Epithelial cell of esophagus (primary cell): ENCODE measurements around the gene PLEKHA7.

Source experiments
- DNase-seq: peaks from one replicate; pipeline ENCODE4 v3.0.0; 2010; ENCODE audit warnings: low read depth
- H3K4me3 ChIP-seq: 2 replicates; pipeline ENCODE4 v1.5.1; 2011; ENCODE audit warnings: mild to moderate bottlenecking, low read length, control low read depth
- TF ChIP-seq, protein P1 (sequence below): IDR thresholded peaks from 2 replicates; pipeline ENCODE4 v1.5.1; 2011; ENCODE audit warnings: low read depth, mild to moderate bottlenecking, low read length, control low read depth, inconsistent platforms; ENCODE audit not compliant: insufficient read depth; ENCODE audit errors: missing control alignments

The PLEKHA7 gene

DNA sequence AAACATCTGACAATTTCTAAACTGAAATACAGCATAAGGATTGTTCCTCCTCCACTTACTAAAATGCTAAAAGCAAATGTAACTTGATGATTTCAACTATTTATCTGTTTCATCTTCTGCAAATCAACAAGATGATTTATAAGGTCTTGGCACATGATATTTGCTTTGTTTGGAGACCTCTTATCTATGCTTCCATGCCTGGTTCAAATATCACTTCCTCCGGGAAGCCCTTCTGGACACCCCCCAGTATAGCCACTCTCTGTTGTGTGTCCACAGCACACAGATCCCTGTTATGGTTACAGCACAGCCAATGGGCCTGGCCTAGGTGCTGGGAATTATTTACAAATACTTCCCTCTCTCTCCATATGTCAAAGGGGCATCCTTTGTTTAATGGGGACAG lies 160.9 kb downstream of the PLEKHA7 start:
- DNase-seq, result no peak
- TF ChIP-seq, protein P1, sequence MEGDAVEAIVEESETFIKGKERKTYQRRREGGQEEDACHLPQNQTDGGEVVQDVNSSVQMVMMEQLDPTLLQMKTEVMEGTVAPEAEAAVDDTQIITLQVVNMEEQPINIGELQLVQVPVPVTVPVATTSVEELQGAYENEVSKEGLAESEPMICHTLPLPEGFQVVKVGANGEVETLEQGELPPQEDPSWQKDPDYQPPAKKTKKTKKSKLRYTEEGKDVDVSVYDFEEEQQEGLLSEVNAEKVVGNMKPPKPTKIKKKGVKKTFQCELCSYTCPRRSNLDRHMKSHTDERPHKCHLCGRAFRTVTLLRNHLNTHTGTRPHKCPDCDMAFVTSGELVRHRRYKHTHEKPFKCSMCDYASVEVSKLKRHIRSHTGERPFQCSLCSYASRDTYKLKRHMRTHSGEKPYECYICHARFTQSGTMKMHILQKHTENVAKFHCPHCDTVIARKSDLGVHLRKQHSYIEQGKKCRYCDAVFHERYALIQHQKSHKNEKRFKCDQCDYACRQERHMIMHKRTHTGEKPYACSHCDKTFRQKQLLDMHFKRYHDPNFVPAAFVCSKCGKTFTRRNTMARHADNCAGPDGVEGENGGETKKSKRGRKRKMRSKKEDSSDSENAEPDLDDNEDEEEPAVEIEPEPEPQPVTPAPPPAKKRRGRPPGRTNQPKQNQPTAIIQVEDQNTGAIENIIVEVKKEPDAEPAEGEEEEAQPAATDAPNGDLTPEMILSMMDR, result no peak
- no peak overlapping the region for H3K4me3 ChIP-seq

DNA sequence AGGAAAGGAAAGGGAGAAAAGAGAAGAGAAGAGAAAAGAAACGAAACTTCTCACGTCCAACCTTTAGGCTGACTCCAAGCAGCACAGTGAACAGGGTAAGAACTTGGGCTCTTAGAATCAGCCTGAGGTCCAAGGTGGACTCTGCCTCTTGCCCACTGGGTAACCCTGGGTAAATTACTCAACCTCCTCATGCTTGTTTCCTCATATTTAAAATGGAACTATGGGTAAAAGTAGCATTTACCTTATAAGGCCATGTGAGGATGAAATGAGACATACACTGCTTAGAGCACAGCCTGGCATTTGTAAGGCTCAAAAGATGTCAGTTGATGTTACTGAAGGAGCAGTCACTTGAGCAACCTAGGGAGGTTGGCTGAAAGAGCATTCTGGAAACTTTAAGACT lies 167.9 kb downstream of the PLEKHA7 start:
- H3K4me3 ChIP-seq, result no peak overlapping the region
- TF ChIP-seq, protein P1, result no peak
- no peak for DNase-seq

DNA sequence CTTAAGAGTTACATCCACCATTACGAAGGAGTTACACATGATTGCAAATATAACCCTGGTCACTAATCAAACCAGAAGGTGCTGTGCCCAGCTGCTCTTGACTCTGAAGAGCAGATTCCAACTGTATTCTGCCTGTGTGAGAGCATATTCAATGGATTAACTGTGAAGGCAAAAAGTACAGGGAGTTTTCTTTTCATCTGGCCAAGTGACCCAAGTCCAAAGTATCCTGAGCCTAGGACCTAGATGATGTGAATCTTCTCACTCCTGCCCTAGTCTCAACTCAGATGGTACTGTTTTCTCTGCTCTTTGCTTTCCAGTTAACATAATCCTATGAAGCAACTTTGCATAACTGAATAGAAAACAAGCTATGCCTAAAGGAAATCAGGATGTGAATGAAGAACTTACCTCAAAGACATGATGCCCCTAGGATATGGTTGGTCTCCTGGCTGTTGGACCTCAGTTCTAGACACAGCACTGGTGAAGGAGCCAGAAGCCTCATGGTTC lies 169.9 kb downstream of the PLEKHA7 start:
- no peak for DNase-seq
- H3K4me3 ChIP-seq, result no peak overlapping the region
- TF ChIP-seq, protein P1, result no peak

DNA sequence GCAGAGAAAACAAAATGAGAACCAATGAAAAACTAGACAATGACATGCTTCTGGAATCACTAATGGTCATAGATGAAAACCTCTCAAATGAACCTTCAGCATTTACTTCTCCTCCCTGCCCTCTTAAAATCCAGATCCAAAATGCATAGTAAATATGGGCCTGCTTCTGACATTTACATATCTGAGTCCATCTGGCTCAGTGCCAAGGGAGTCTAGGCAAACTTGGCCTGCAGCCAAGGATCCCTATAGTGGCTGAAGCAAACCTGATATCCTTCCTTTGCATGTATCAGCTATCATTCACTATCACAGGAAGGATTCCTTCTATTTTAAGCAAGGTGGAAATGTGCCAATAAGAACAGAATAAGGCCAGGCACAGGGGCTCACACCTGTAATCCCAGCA lies 170.9 kb downstream of the PLEKHA7 start:
- TF ChIP-seq, protein P1, result no peak
- H3K4me3 ChIP-seq, result no peak overlapping the region
- DNase-seq, result peak; percentile 47

DNA sequence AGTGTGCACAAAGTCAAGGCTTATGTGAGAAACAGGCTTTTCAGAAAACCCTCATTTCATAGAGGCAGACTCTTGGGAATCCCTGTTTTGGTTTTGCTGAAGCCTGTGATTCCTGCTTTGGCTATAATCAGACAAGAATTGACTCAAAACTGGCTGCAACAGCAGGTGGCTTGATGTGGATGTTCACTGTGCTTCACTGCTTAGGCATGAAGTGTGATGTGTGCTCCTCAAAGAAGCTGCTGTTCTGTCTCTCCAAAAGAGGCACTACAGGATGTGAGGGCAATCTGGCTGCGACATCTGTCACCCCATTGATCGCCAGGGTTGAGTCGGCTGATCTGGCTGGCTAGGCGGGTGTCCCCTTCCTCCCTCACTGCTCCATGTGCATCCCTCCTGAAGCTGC lies 172.2 kb downstream of the PLEKHA7 start:
- no peak for DNase-seq
- TF ChIP-seq, protein P1, result no peak

DNA sequence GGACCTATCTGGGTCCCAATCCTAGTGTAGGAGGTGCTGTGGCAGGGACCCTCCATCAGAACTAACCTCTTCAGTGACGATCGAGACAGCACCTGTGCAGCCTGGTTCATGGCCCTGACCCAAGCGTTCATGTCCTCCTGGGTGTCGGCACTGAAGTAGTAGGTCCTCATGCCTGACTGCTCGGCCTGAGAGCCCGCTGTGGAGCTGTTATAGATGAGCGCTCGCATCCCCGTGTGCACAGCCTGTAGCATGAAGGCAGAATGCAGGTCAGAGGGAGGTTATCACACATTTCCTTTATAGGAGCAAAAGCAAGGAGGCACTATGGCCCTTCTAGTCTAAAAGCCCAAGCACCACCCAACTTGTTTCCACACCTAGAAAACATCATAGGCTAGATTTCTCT lies 172.7 kb downstream of the PLEKHA7 start:
- TF ChIP-seq, protein P1, result no peak
- no peak for DNase-seq
- no peak overlapping the region for H3K4me3 ChIP-seq

More for the DNA sequence above, 172.2 kb downstream of the PLEKHA7 start:
- H3K4me3 ChIP-seq, result no peak overlapping the region

DNA sequence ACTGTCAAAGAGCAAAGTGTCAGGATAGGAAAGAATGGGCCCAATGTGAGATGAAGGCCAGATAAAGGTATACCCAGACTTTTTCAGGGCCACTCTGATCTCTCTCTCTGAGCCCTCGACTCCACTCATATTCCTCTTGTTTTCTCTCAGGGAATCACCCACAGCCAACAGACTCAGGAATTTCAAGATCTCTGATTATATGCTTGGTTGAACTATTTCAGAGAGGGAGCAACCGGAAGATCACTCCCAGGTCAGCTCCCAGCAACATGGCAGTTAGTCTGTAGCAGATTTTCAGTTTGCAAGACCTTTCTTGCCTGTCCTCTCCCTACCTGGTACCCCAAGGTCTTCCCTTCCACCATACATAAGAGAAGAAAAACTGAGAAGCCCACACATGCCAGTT lies 173.3 kb downstream of the PLEKHA7 start:
- no peak for DNase-seq
- no peak overlapping the region for H3K4me3 ChIP-seq
- TF ChIP-seq, protein P1, result no peak
